Choroid plexus epithelial cell (primary cell): ENCODE results near the gene EML6.
A peak's percentile ranks its signal among the peaks of the same experiment; 100 is the strongest.
"Not testable (repeated sequence)": the region's sequence is repeated elsewhere in the genome, so short reads cannot be mapped to it uniquely, and the experiment has no call there.

Experiments
- DNase-seq: peaks from one replicate; pipeline ENCODE4 v3.0.0-alpha.2; 2010; ENCODE audit warnings: low read depth
- H3K4me3 ChIP-seq: 2 replicates; pipeline ENCODE4 v1.5.1; 2011; ENCODE audit warnings: low read depth, mild to moderate bottlenecking, control low read depth, low read length, moderate library complexity
- TF ChIP-seq, protein P1 (sequence below): conservative IDR thresholded peaks from 2 replicates; pipeline ENCODE4 v1.5.1; 2011; ENCODE audit warnings: low read depth, mild to moderate bottlenecking, control low read depth, inconsistent platforms, low read length, moderate library complexity

Gene EML6

DNA sequence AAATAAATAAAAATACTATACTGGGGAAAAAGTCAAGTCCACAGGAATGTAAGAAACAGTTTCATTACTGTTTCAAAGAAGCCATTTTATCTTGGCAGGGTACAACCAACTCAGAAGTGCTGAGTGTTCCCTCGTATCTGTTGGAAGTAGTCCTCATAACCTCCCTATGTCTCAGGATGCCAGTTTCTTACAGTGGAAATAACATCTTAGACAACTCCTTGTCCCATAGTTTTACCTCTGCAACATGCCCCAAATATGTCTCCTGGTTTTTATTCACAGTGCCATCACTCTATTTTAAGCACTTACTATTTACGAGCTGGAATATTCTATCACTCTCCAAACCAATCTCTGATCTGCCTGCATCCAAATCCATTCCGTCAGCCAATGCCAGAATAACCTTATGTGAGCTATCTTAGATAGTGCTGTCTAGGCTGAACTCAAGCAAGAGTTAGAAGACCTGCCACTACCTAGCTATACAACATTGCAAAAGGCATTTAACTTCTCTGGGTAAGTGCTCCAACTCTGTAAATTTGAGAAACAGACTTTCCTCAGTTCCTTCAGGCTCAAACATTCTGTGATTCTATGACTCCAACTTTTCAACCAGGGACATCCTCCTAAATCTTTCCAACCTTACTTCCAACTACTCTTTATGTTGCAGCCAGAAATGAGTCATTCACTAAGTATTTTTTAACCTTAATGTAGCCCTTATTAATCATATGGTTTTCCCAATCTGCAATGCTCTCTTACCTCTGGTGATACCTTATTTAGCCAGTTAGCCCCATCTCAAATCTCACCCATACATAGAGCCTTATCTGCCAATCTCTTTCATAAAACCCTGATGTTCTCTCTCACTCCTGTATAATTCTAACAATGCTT lies 260.1 kb downstream of the EML6 start:
- no peak for DNase-seq
- TF ChIP-seq, protein P1, sequence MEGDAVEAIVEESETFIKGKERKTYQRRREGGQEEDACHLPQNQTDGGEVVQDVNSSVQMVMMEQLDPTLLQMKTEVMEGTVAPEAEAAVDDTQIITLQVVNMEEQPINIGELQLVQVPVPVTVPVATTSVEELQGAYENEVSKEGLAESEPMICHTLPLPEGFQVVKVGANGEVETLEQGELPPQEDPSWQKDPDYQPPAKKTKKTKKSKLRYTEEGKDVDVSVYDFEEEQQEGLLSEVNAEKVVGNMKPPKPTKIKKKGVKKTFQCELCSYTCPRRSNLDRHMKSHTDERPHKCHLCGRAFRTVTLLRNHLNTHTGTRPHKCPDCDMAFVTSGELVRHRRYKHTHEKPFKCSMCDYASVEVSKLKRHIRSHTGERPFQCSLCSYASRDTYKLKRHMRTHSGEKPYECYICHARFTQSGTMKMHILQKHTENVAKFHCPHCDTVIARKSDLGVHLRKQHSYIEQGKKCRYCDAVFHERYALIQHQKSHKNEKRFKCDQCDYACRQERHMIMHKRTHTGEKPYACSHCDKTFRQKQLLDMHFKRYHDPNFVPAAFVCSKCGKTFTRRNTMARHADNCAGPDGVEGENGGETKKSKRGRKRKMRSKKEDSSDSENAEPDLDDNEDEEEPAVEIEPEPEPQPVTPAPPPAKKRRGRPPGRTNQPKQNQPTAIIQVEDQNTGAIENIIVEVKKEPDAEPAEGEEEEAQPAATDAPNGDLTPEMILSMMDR, result no peak
- no peak overlapping the region for H3K4me3 ChIP-seq

DNA sequence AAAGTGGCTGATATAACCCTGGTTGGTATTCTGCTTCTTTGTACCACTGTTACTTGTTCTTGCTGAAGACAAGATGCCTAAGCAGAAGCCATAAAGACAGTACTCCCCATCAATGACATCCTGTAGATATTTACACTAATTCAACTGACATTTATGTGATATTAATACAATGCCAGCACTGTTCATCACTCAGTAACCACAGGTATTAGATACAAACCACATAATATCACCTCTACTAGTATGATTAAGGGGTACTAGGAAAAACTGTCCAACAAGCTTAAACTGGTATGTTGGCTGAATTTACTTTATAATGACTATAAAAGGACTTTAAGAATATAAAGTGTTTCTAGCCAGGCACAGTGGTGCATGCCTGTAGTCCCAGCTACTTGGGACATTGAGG lies 261.0 kb downstream of the EML6 start:
- H3K4me3 ChIP-seq, result no peak overlapping the region
- TF ChIP-seq, protein P1, result no peak
- DNase-seq, result no peak

DNA sequence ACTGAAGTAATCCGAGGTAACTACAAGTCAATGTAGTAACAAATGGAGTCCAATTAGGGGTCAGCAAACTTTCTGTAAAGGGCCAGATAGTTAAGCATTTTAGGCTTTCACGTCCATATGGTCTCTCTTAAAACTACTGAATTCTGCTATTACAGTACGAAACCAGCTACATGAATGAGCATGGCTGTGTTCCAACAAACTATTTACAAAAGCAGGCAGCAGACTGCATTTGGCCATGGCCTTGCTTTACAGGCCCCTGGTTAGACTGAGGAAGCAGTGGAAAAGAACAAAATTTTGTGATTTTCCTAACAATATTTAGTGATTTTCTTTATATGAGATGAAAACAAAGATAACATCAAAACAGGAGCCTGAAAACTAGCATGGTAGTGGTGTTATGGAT lies 262.8 kb downstream of the EML6 start:
- DNase-seq, result peak; percentile 49

DNA sequence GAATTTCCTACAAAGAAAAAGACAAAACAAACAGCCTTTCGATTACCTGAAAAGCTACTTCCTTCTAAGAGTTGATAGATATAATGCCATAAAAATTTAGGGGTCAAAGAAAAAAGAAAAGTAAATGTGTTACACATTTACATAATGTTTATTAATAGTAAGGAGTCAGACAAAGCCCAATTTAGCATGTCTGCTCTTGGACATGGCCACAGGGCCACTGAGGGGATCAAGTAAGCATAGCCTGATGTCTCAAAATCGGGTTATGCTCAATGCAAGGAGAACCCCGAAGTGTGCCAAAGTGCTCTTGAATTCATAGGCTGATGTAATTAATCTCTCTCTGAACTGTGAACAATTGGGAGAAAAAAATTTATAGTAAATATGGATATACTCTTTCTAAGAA lies 265.1 kb downstream of the EML6 start:
- TF ChIP-seq, protein P1, result no peak
- no peak overlapping the region for H3K4me3 ChIP-seq
- DNase-seq, result no peak

More for the DNA sequence above, 262.8 kb downstream of the EML6 start:
- H3K4me3 ChIP-seq, result no peak overlapping the region
- TF ChIP-seq, protein P1, result no peak

DNA sequence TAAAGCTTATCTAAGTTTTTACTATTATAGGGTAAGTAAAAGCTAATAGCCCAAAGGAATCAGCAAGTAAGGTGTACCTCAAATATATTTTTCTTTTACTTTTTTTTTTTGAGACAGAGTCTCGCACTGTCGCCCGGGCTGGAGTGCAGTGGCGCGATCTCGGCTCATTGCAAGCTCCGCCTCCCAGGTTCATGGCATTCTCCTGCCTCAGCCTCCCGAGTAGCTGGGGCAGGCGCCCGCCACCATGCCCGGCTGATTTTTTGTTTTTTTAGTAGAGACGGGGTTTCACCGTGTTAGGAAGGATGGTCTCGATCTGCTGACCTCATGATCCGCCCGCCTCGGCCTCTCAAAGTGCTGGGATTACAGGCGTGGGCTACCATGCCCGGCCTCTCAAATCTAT lies 267.2 kb downstream of the EML6 start:
- not testable (repeated sequence) for H3K4me3 ChIP-seq, DNase-seq

DNA sequence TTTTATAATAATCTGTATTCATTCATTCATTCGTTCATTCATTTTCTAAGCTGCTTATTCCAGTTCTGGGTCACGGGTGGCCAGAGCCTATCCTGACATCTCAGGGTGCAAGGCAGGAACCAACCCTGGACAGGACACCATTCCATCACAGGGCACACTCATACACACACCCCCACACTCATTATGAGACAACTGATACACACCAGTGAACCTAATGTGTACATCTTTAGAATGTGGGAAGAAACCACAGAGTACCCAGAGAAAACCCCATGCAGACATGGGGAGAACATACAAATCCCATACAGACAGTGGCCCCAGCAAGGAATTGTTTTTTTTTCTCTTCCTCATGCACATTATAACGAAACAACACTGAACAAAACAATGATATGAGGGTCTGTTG lies 272.1 kb downstream of the EML6 start:
- H3K4me3 ChIP-seq, result no peak overlapping the region
- TF ChIP-seq, protein P1, result no peak
- no peak for DNase-seq

DNA sequence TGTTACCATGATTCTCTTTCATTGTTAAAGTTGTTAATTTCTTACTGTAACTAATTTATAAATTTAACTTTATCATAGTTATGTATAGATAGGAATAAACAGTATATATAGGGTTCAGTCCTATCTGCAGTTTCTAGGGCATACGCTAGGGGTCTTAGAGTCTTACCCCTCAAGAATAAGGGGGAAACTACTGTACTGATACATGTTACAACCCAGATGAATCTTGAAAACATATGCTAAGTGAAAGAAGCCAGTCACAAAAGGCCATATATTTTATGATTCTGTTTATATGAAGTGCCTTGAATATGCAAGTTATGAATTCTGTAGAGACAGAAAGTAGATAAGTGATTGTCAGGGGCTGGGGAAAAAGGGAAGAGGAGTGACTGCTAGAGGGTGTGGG lies 274.4 kb downstream of the EML6 start:
- no peak overlapping the region for H3K4me3 ChIP-seq
- DNase-seq, result no peak
- TF ChIP-seq, protein P1, result no peak
